ENCODE data around the gene TAF6. TPM values are rescaled to one million over a fixed set of nuclear protein-coding genes. Genes with fewer than 3 reads are reported as not detected.

TAF6 gene
- total and polyA plus RNA-seq, 2 experiments from 2014 or later, result 56.3 to 141 TPM

DNA sequence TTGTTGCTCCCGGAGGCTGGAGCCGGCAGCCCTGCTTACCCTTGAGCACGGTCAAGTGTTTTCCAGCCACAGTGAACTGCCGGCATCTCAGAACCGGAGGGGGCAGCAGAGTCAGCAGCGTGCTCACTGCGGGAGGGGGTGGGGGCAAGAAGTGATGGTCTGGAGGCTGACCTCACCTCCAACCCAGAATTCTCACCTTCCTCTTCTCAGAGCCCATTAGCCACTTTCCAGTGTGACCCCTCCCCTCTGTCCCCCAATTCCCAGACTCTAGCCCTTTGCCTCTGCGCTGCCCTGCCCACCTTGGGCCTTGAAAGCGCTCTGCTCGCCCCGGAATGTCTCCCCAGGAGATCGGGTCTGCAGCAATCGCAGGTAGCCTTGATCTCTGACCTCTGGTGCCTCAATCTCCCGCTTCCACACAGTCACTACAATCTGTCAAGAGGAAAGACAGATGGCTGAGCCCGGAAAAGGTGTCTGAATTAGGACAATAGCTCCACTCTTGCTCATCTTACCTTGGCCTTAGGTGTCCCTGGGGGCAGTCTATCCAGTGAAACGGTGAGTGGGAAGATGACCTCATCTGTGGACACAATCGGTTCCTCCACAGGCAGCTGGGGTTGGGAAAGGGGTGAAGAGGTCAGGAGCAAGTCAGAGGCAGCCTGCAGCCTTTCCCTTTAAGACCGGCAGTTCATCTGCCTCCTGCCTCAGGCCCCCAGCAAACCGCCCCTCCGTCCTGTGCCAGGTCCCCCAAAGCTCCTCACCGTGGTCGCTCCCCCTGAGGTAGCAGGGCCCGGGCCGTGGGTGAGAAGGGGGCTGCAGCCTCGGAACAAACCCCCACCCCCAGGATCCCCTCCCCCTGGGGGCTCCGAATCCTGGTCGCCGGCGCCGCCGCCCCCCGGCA, 38.4 kb upstream of the TAF6 start:
- peak overlapping the region; percentile 83 for H3K4me3 Mint-ChIP-seq
- peak overlapping the region; percentile 64; the same call in 1 of the 2 replicates for H3K27ac Mint-ChIP-seq
- H3K4me1 Mint-ChIP-seq, result peaks cover 27% of the 10 kb centered on the region

More for the DNA sequence above, 38.4 kb upstream of the TAF6 start:
- Histone ChIP-seq H3K4me1 (ENCODE audit: insufficient read depth) (peaks cover 4% of the 10 kb centered on the region; the same call in 1 of the 2 replicates), H3K9me2 (ENCODE audit: insufficient read depth) (no peaks in the 10 kb centered on the region), H3K4me2 (peak overlapping the region; percentile 88), H2AFZ (no peak overlapping the region), H3K27me3 (ENCODE audit: insufficient read depth) (no peaks in the 10 kb centered on the region), H3F3A (replicated peaks; ENCODE audit: low read depth) (peaks cover 30% of the 10 kb centered on the region), H3K79me2 (replicated peaks; ENCODE audit: insufficient read depth) (no peaks in the 10 kb centered on the region; the same call in 1 of the 2 replicates), H3K36me3 (ENCODE audit: insufficient read depth) (no peaks in the 10 kb centered on the region), H4K20me1 (replicated peaks; ENCODE audit: insufficient read depth) (peaks cover 8% of the 10 kb centered on the region), H3K4me3 (peak overlapping the region; percentile 97), H3K27ac (ENCODE audit: low read depth) (peak overlapping the region; percentile 74)
- no peak for TF ChIP-seq ZNF331 (CRISPR knock-in tag; IDR thresholded peaks at IDR 0.05; ENCODE audit: low read depth)
- TF ChIP-seq EZH2phosphoT487 (IDR thresholded peaks at IDR 0.05; ENCODE audit: unreplicated experiment), result no peak
- TF ChIP-seq, protein P1, sequence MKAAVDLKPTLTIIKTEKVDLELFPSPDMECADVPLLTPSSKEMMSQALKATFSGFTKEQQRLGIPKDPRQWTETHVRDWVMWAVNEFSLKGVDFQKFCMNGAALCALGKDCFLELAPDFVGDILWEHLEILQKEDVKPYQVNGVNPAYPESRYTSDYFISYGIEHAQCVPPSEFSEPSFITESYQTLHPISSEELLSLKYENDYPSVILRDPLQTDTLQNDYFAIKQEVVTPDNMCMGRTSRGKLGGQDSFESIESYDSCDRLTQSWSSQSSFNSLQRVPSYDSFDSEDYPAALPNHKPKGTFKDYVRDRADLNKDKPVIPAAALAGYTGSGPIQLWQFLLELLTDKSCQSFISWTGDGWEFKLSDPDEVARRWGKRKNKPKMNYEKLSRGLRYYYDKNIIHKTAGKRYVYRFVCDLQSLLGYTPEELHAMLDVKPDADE (IDR thresholded peaks at IDR 0.05), result no peak
- no peak for TF ChIP-seq CREB1 (CRISPR knock-in tag; IDR thresholded peaks at IDR 0.05; ENCODE audit: low read depth)
- no peak for TF ChIP-seq ZNF114 (CRISPR knock-in tag; IDR thresholded peaks at IDR 0.05)
- TF ChIP-seq JUNB (IDR thresholded peaks at IDR 0.05; ENCODE audit: unreplicated experiment), result no peak
- no peak for TF ChIP-seq POLR2AphosphoS5 (IDR thresholded peaks at IDR 0.05; ENCODE audit: low read depth)
- TF ChIP-seq, protein P2, sequence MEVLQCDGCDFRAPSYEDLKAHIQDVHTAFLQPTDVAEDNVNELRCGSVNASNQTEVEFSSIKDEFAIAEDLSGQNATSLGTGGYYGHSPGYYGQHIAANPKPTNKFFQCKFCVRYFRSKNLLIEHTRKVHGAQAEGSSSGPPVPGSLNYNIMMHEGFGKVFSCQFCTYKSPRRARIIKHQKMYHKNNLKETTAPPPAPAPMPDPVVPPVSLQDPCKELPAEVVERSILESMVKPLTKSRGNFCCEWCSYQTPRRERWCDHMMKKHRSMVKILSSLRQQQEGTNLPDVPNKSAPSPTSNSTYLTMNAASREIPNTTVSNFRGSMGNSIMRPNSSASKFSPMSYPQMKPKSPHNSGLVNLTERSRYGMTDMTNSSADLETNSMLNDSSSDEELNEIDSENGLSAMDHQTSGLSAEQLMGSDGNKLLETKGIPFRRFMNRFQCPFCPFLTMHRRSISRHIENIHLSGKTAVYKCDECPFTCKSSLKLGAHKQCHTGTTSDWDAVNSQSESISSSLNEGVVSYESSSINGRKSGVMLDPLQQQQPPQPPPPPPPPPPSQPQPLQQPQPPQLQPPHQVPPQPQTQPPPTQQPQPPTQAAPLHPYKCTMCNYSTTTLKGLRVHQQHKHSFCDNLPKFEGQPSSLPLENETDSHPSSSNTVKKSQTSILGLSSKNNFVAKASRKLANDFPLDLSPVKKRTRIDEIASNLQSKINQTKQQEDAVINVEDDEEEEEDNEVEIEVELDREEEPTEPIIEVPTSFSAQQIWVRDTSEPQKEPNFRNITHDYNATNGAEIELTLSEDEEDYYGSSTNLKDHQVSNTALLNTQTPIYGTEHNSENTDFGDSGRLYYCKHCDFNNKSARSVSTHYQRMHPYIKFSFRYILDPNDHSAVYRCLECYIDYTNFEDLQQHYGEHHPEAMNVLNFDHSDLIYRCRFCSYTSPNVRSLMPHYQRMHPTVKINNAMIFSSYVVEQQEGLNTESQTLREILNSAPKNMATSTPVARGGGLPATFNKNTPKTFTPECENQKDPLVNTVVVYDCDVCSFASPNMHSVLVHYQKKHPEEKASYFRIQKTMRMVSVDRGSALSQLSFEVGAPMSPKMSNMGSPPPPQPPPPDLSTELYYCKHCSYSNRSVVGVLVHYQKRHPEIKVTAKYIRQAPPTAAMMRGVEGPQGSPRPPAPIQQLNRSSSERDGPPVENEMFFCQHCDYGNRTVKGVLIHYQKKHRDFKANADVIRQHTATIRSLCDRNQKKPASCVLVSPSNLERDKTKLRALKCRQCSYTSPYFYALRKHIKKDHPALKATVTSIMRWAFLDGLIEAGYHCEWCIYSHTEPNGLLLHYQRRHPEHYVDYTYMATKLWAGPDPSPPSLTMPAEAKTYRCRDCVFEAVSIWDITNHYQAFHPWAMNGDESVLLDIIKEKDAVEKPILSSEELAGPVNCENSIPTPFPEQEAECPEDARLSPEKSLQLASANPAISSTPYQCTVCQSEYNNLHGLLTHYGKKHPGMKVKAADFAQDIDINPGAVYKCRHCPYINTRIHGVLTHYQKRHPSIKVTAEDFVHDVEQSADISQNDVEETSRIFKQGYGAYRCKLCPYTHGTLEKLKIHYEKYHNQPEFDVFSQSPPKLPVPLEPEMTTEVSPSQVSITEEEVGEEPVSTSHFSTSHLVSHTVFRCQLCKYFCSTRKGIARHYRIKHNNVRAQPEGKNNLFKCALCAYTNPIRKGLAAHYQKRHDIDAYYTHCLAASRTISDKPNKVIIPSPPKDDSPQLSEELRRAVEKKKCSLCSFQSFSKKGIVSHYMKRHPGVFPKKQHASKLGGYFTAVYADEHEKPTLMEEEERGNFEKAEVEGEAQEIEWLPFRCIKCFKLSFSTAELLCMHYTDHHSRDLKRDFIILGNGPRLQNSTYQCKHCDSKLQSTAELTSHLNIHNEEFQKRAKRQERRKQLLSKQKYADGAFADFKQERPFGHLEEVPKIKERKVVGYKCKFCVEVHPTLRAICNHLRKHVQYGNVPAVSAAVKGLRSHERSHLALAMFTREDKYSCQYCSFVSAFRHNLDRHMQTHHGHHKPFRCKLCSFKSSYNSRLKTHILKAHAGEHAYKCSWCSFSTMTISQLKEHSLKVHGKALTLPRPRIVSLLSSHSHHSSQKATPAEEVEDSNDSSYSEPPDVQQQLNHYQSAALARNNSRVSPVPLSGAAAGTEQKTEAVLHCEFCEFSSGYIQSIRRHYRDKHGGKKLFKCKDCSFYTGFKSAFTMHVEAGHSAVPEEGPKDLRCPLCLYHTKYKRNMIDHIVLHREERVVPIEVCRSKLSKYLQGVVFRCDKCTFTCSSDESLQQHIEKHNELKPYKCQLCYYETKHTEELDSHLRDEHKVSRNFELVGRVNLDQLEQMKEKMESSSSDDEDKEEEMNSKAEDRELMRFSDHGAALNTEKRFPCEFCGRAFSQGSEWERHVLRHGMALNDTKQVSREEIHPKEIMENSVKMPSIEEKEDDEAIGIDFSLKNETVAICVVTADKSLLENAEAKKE (CRISPR knock-in tag; IDR thresholded peaks at IDR 0.05), result no peak
- no peak for TF ChIP-seq STAT1 (IDR thresholded peaks at IDR 0.05; ENCODE audit: unreplicated experiment)
- TF ChIP-seq, protein P3, sequence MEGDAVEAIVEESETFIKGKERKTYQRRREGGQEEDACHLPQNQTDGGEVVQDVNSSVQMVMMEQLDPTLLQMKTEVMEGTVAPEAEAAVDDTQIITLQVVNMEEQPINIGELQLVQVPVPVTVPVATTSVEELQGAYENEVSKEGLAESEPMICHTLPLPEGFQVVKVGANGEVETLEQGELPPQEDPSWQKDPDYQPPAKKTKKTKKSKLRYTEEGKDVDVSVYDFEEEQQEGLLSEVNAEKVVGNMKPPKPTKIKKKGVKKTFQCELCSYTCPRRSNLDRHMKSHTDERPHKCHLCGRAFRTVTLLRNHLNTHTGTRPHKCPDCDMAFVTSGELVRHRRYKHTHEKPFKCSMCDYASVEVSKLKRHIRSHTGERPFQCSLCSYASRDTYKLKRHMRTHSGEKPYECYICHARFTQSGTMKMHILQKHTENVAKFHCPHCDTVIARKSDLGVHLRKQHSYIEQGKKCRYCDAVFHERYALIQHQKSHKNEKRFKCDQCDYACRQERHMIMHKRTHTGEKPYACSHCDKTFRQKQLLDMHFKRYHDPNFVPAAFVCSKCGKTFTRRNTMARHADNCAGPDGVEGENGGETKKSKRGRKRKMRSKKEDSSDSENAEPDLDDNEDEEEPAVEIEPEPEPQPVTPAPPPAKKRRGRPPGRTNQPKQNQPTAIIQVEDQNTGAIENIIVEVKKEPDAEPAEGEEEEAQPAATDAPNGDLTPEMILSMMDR (conservative IDR thresholded peaks at IDR 0.05; ENCODE audit: low read depth in 2 of 2), result no peak; a peak in 1 of 4 replicates
- TF ChIP-seq EZH2 (IDR thresholded peaks at IDR 0.05; ENCODE audit: low read depth, unreplicated experiment), result no peak
- no peak for TF ChIP-seq NANOG (IDR thresholded peaks at IDR 0.05; ENCODE audit: borderline replicate concordance)
- TF ChIP-seq, protein P4, sequence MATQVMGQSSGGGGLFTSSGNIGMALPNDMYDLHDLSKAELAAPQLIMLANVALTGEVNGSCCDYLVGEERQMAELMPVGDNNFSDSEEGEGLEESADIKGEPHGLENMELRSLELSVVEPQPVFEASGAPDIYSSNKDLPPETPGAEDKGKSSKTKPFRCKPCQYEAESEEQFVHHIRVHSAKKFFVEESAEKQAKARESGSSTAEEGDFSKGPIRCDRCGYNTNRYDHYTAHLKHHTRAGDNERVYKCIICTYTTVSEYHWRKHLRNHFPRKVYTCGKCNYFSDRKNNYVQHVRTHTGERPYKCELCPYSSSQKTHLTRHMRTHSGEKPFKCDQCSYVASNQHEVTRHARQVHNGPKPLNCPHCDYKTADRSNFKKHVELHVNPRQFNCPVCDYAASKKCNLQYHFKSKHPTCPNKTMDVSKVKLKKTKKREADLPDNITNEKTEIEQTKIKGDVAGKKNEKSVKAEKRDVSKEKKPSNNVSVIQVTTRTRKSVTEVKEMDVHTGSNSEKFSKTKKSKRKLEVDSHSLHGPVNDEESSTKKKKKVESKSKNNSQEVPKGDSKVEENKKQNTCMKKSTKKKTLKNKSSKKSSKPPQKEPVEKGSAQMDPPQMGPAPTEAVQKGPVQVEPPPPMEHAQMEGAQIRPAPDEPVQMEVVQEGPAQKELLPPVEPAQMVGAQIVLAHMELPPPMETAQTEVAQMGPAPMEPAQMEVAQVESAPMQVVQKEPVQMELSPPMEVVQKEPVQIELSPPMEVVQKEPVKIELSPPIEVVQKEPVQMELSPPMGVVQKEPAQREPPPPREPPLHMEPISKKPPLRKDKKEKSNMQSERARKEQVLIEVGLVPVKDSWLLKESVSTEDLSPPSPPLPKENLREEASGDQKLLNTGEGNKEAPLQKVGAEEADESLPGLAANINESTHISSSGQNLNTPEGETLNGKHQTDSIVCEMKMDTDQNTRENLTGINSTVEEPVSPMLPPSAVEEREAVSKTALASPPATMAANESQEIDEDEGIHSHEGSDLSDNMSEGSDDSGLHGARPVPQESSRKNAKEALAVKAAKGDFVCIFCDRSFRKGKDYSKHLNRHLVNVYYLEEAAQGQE (IDR thresholded peaks at IDR 0.05; ENCODE audit: unreplicated experiment), result no peak
- DNase-seq (ENCODE audit: low spot score) (peak; percentile 37), ATAC-seq (peak; percentile 8)
- Mint-ChIP-seq H3K36me3 (ENCODE audit: low read depth) (peaks cover 45% of the 10 kb centered on the region), H3K9me3 (no peaks in the 10 kb centered on the region), H3K27me3 (ENCODE audit: insufficient read depth, low read depth, poor library complexity) (peaks cover 24% of the 10 kb centered on the region)
